Measurements from ENCODE around the gene C3orf20.

Gene C3orf20

GRCh38 chr3:14768182-14768790 lies 93.3 kb downstream of the C3orf20 start:
- no peak for DNase-seq (ENCODE audit: extremely low spot score, insufficient read length, low read depth)
- FAIRE-seq = no peak

GRCh38 chr3:14768881-14769280 lies 93.9 kb downstream of the C3orf20 start:
- no peak for FAIRE-seq
- no peak for DNase-seq (ENCODE audit: extremely low spot score, insufficient read length, low read depth)

- DNase-seq (ENCODE audit: extremely low spot score, insufficient read length, low read depth) = no peak
- FAIRE-seq = no peak
Observed at GRCh38 chr3:14769544-14770325, 94.8 kb downstream of the C3orf20 start.

GRCh38 chr3:14770591-14770990 lies 95.7 kb downstream of the C3orf20 start:
- no peak for DNase-seq (ENCODE audit: extremely low spot score, insufficient read length, low read depth)
- no peak for FAIRE-seq

GRCh38 chr3:14771593-14772497 lies 96.9 kb downstream of the C3orf20 start:
- FAIRE-seq = no peak
- DNase-seq (ENCODE audit: extremely low spot score, insufficient read length, low read depth) = no peak

GRCh38 chr3:14772533-14773138 lies 97.7 kb downstream of the C3orf20 start:
- DNase-seq (ENCODE audit: extremely low spot score, insufficient read length, low read depth) (no peak), FAIRE-seq (no peak)

GRCh38 chr3:14773281-14773680 lies 98.3 kb downstream of the C3orf20 start:
- FAIRE-seq = no peak

GRCh38 chr3:14773691-14774128 lies 98.8 kb downstream of the C3orf20 start:
- DNase-seq (ENCODE audit: extremely low spot score, insufficient read length, low read depth) (no peak), FAIRE-seq (no peak)

More at GRCh38 chr3:14773281-14773680, 98.3 kb downstream of the C3orf20 start:
- DNase-seq (ENCODE audit: extremely low spot score, insufficient read length, low read depth) = no peak

GRCh38 chr3:14774431-14774830 lies 99.5 kb downstream of the C3orf20 start:
- FAIRE-seq = no peak
- no peak for DNase-seq (ENCODE audit: extremely low spot score, insufficient read length, low read depth)

- DNase-seq (ENCODE audit: extremely low spot score, insufficient read length, low read depth) (no peak), FAIRE-seq (no peak)
Observed at GRCh38 chr3:14775011-14775410, 100.1 kb downstream of the C3orf20 start.

GRCh38 chr3:14775563-14775962 lies 100.6 kb downstream of the C3orf20 start:
- no peak for FAIRE-seq
- no peak for DNase-seq (ENCODE audit: extremely low spot score, insufficient read length, low read depth)

GRCh38 chr3:14779069-14779685 lies 104.2 kb downstream of the C3orf20 start:
- DNase-seq (ENCODE audit: extremely low spot score, insufficient read length, low read depth) = no peak
- no peak for FAIRE-seq

- DNase-seq (ENCODE audit: extremely low spot score, insufficient read length, low read depth) (peak; percentile 49), FAIRE-seq (peak; percentile 82)
Observed at GRCh38 chr3:14780927-14781507, 106.1 kb downstream of the C3orf20 start.

- DNase-seq (ENCODE audit: extremely low spot score, insufficient read length, low read depth) = no peak
- FAIRE-seq = no peak
Observed at GRCh38 chr3:14783480-14784086, 108.6 kb downstream of the C3orf20 start.

- no peak for FAIRE-seq
- no peak for DNase-seq (ENCODE audit: extremely low spot score, insufficient read length, low read depth)
Observed at GRCh38 chr3:14784087-14784681, 109.2 kb downstream of the C3orf20 start.

GRCh38 chr3:14785207-14786155 lies 110.5 kb downstream of the C3orf20 start:
- DNase-seq (ENCODE audit: extremely low spot score, insufficient read length, low read depth) = no peak
- FAIRE-seq = no peak

- FAIRE-seq (no peak), DNase-seq (ENCODE audit: extremely low spot score, insufficient read length, low read depth) (no peak)
Observed at GRCh38 chr3:14786369-14786768, 111.4 kb downstream of the C3orf20 start.

- no peak for FAIRE-seq
- no peak for DNase-seq (ENCODE audit: extremely low spot score, insufficient read length, low read depth)
Observed at GRCh38 chr3:14787630-14788029, 112.7 kb downstream of the C3orf20 start.

All from GM18507 (cell line).